Fibroblast of lung (primary cell): Measurements from ENCODE around the gene MS4A4E. TPM values are rescaled to one million over a fixed set of nuclear protein-coding genes. Genes with fewer than 3 reads are reported as not detected.
"Not testable (repeated sequence)": the region's sequence is repeated elsewhere in the genome, so short reads cannot be mapped to it uniquely, and the experiment has no call there.

Source experiments
- DNase-seq, 2 donors: peaks; one replicate each; pipeline versions ENCODE4 v3.0.0 to v3.0.0-alpha.2; 2010; ENCODE audit warnings: low read depth in 2 of 2
- H2AFZ ChIP-seq: 2 replicates; pipeline ENCODE4 v1.5.1; 2012; ENCODE audit warnings: low read length, control low read depth, inconsistent platforms
- H3K27ac ChIP-seq: 2 replicates; pipeline ENCODE4 v1.5.1; 2011; ENCODE audit warnings: low read length, control low read depth; ENCODE audit not compliant: insufficient read depth
- H3K27me3 ChIP-seq: 2 replicates; pipeline ENCODE4 v1.5.1; 2011; ENCODE audit warnings: mild to moderate bottlenecking, low read length; ENCODE audit not compliant: control insufficient read depth, insufficient read depth
- H3K36me3 ChIP-seq: 2 replicates; pipeline ENCODE4 v1.5.1; 2011; ENCODE audit warnings: low read length; ENCODE audit not compliant: control insufficient read depth, insufficient read depth
- H3K4me1 ChIP-seq: 2 replicates; pipeline ENCODE4 v1.5.1; 2011; ENCODE audit warnings: low read length; ENCODE audit not compliant: control insufficient read depth, insufficient read depth; ENCODE audit errors: extremely low read depth
- H3K4me2 ChIP-seq: 2 replicates; pipeline ENCODE4 v1.5.1; 2011; ENCODE audit warnings: low read length, control low read depth; ENCODE audit not compliant: insufficient read depth; ENCODE audit errors: extremely low read depth
- H3K4me3 ChIP-seq, 4 experiments: fragments of 200-600 bp in 1 of 4; sonication (generic) in 1 of 4; replicated peaks in 1 of 4; 2 replicates each; pipeline ENCODE4 v1.5.1; 2011 to 2016; ENCODE audit warnings: low read length in 4 of 4, low read depth in 3 of 4, mild to moderate bottlenecking in 3 of 4, control low read depth in 2 of 4, inconsistent platforms in 1 of 4, mixed read lengths in 1 of 4; ENCODE audit not compliant: insufficient read depth in 1 of 4; ENCODE audit errors: control extremely low read depth in 1 of 4
- H3K79me2 ChIP-seq: 2 replicates; pipeline ENCODE4 v1.5.1; 2012; ENCODE audit warnings: mild to moderate bottlenecking, low read length, inconsistent platforms; ENCODE audit not compliant: control insufficient read depth, insufficient read depth
- H3K9ac ChIP-seq: 2 replicates; pipeline ENCODE4 v1.5.1; 2011; ENCODE audit warnings: mild to moderate bottlenecking, low read length, control low read depth; ENCODE audit not compliant: insufficient read depth
- H3K9me3 ChIP-seq: 2 replicates; pipeline ENCODE4 v1.5.1; 2012; ENCODE audit warnings: low read depth, low read length; ENCODE audit not compliant: control insufficient read depth, insufficient read depth
- H4K20me1 ChIP-seq: 2 replicates; pipeline ENCODE4 v1.5.1; 2011; ENCODE audit warnings: low read length; ENCODE audit not compliant: control insufficient read depth, insufficient read depth; ENCODE audit errors: extremely low read depth
- CTCF ChIP-seq, 2 donors: IDR thresholded peaks in 1 of 2; conservative IDR thresholded peaks in 1 of 2; 1 replicate in 1 of 2; 2 replicates in 1 of 2; pipeline ENCODE4 v1.5.1; 2011 to 2012; ENCODE audit warnings: low read length in 2 of 2, control low read depth in 1 of 2, inconsistent platforms in 1 of 2, low read depth in 1 of 2, mild to moderate bottlenecking in 1 of 2
- EZH2 ChIP-seq: IDR thresholded peaks from 2 replicates; pipeline ENCODE4 v1.5.1; 2012; ENCODE audit warnings: low read length, control low read depth, mild to moderate bottlenecking; ENCODE audit errors: missing control alignments
- polyA plus RNA-seq, 2 donors: library from polyadenylated mRNA; depleted of rRNA in 1 of 2; stranded (reverse) in 1 of 2; unstranded in 1 of 2; fragments of >200 nt; gene quantifications; 2 replicates each; pipeline ENCODE4 v1.2.1, GENCODE V29; 2011 to 2012; ENCODE audit warnings: missing spikeins in 1 of 2
- total RNA-seq: library from RNA; depleted of rRNA; stranded (reverse); fragments of >200 nt; gene quantifications from 2 replicates; pipeline ENCODE4 v1.2.1, GENCODE V29; 2014

The MS4A4E gene
- total and polyA plus RNA-seq, 2 donors (not counting 1 experiment from before 2014, with no cell fraction given): not detected

GRCh38 chr11:60186128-60186527, 56.8 kb downstream of the MS4A4E start:
- H3K4me2 ChIP-seq, H3K27me3 ChIP-seq, H2AFZ ChIP-seq, H3K27ac ChIP-seq, H4K20me1 ChIP-seq, H3K9ac ChIP-seq, H3K36me3 ChIP-seq, H3K4me3 ChIP-seq, DNase-seq, H3K4me1 ChIP-seq, H3K9me3 ChIP-seq, H3K79me2 ChIP-seq: not testable (repeated sequence)

- H3K4me1 ChIP-seq: not testable (repeated sequence)
These were observed 57.5 kb downstream of the MS4A4E start for GRCh38 chr11:60185512-60185827.

GRCh38 chr11:60184824-60185511, 58.0 kb downstream of the MS4A4E start:
- no peaks in the 10 kb centered on the region for H3K27me3 ChIP-seq
- DNase-seq: no peak
- H3K9me3 ChIP-seq: no peaks in the 10 kb centered on the region
- H3K4me2 ChIP-seq: no peak overlapping the region
- no peak overlapping the region for H2AFZ ChIP-seq
- no peaks in the 10 kb centered on the region for H3K79me2 ChIP-seq
- no peak overlapping the region for H3K9ac ChIP-seq
- no peak overlapping the region for H3K27ac ChIP-seq
- no peaks in the 10 kb centered on the region for H3K36me3 ChIP-seq
- H3K4me3 ChIP-seq: no peak overlapping the region
- no peaks in the 10 kb centered on the region for H3K4me1 ChIP-seq
- H4K20me1 ChIP-seq: no peaks in the 10 kb centered on the region
- TF ChIP-seq CTCF (conservative IDR thresholded peaks at IDR 0.05 in 1 of 2, IDR thresholded peaks at IDR 0.05 in 1 of 2; ENCODE audit: low read depth in 1 of 2, low read length in 2 of 2) (no peak), EZH2 (no peak)

More at GRCh38 chr11:60185512-60185827, 57.5 kb downstream of the MS4A4E start:
- H3K36me3 ChIP-seq, H3K4me3 ChIP-seq, H3K79me2 ChIP-seq, H3K9ac ChIP-seq, H2AFZ ChIP-seq, H4K20me1 ChIP-seq, H3K4me2 ChIP-seq, H3K27me3 ChIP-seq, H3K9me3 ChIP-seq, H3K27ac ChIP-seq, DNase-seq: not testable (repeated sequence)

- Histone ChIP-seq H2AFZ (no peak overlapping the region), H3K27ac (no peak overlapping the region), H3K4me2 (no peak overlapping the region), H3K4me3 (no peak overlapping the region), H3K9me3 (no peaks in the 10 kb centered on the region), H3K36me3 (no peaks in the 10 kb centered on the region), H3K79me2 (no peaks in the 10 kb centered on the region), H3K9ac (no peak overlapping the region), H4K20me1 (no peaks in the 10 kb centered on the region), H3K27me3 (no peaks in the 10 kb centered on the region), H3K4me1 (no peaks in the 10 kb centered on the region)
- TF ChIP-seq EZH2: no peak
- no peak for TF ChIP-seq CTCF (conservative IDR thresholded peaks at IDR 0.05 in 1 of 2, IDR thresholded peaks at IDR 0.05 in 1 of 2; ENCODE audit: low read depth in 1 of 2, low read length in 2 of 2)
- no peak for DNase-seq
These were observed 59.2 kb downstream of the MS4A4E start for GRCh38 chr11:60183591-60184205.
